GM23338 (cell line): ENCODE data around the gene DHX8. TPM values are rescaled to one million over a fixed set of nuclear protein-coding genes. Genes with fewer than 3 reads are reported as not detected.

Experiments
- ATAC-seq: fragments of 200-7000 bp; cut with Tn5 transposase; 3 replicates; pipeline ENCODE4 v1.9.1; 2020
- DNase-seq: peaks from one replicate; pipeline ENCODE4 v3.0.0-alpha.2; 2015; ENCODE audit warnings: low spot score
- H2AFZ ChIP-seq: fragments of 200-600 bp; sonication (generic); 2 replicates; pipeline ENCODE4 v1.8.0; 2016; ENCODE audit warnings: antibody characterized with exemption, mild to moderate bottlenecking, moderate library complexity
- H3F3A ChIP-seq: fragments of 200-600 bp; sonication (generic); replicated peaks from 2 replicates; pipeline ENCODE4 v1.8.0; 2017; ENCODE audit warnings: antibody characterized with exemption, mixed run types, low read depth
- H3K27ac ChIP-seq: fragments of 200-600 bp; sonication (generic); 2 replicates; pipeline ENCODE4 v1.6.1; 2016; ENCODE audit warnings: low read depth
- H3K27me3 ChIP-seq: fragments of 200-600 bp; sonication (generic); 2 replicates; pipeline ENCODE4 v1.8.0; 2016; ENCODE audit warnings: mild to moderate bottlenecking, mixed run types, moderate library complexity; ENCODE audit not compliant: insufficient read depth
- H3K36me3 ChIP-seq: fragments of 200-600 bp; sonication (generic); 2 replicates; pipeline ENCODE4 v1.8.0; 2016; ENCODE audit warnings: mild to moderate bottlenecking; ENCODE audit not compliant: insufficient read depth
- H3K4me1 ChIP-seq: fragments of 200-600 bp; sonication (generic); 2 replicates; pipeline ENCODE4 v1.8.0; 2016; ENCODE audit warnings: mild to moderate bottlenecking, moderate library complexity; ENCODE audit not compliant: insufficient read depth
- H3K4me2 ChIP-seq: fragments of 200-600 bp; sonication (generic); 2 replicates; pipeline ENCODE4 v1.7.1; 2017; ENCODE audit warnings: mixed run types
- H3K4me3 ChIP-seq: fragments of 200-600 bp; sonication (generic); 2 replicates; pipeline ENCODE4 v1.6.1; 2016; ENCODE audit warnings: mixed run types
- H3K79me2 ChIP-seq: fragments of 200-600 bp; sonication (generic); replicated peaks from 2 replicates; pipeline ENCODE4 v1.8.0; 2017; ENCODE audit warnings: mild to moderate bottlenecking; ENCODE audit not compliant: insufficient read depth
- H3K9me2 ChIP-seq: fragments of 200-600 bp; sonication (generic); 2 replicates; pipeline ENCODE4 v1.8.0; 2017; ENCODE audit not compliant: insufficient read depth
- H4K20me1 ChIP-seq: fragments of 200-600 bp; sonication (generic); replicated peaks from 2 replicates; pipeline ENCODE4 v1.8.0; 2017; ENCODE audit warnings: mild to moderate bottlenecking; ENCODE audit not compliant: insufficient read depth
- H3K27ac Mint-ChIP-seq: 2 replicates; pipeline ENCODE4 v1.8.0; 2020; ENCODE audit warnings: inconsistent platforms, mild to moderate bottlenecking, moderate library complexity, mixed read lengths
- H3K27me3 Mint-ChIP-seq: 3 replicates; pipeline ENCODE4 v1.8.0; 2022; ENCODE audit warnings: low read depth, mild to moderate bottlenecking, moderate library complexity, mixed read lengths, inconsistent platforms; ENCODE audit not compliant: insufficient read depth, poor library complexity
- H3K36me3 Mint-ChIP-seq: 3 replicates; pipeline ENCODE4 v1.8.0; 2021; ENCODE audit warnings: low read depth, mild to moderate bottlenecking, inconsistent platforms, moderate library complexity, mixed read lengths
- H3K4me1 Mint-ChIP-seq: 3 replicates; pipeline ENCODE4 v1.8.0; 2020; ENCODE audit warnings: mild to moderate bottlenecking, inconsistent platforms, mixed read lengths
- H3K4me3 Mint-ChIP-seq: 3 replicates; pipeline ENCODE4 v1.8.0; 2021; ENCODE audit warnings: moderate library complexity, mild to moderate bottlenecking, inconsistent platforms, mixed read lengths
- H3K9me3 Mint-ChIP-seq: 3 replicates; pipeline ENCODE4 v1.8.0; 2020; ENCODE audit warnings: moderate library complexity, mild to moderate bottlenecking, inconsistent platforms, mixed read lengths
- CREB1 ChIP-seq: fragments of 250-450 bp; sonication (Bioruptor Pico); IDR thresholded peaks from 2 replicates; pipeline ENCODE4 v1.5.0; 2020; ENCODE audit warnings: low read depth, mild to moderate bottlenecking, moderate library complexity
- CTCF ChIP-seq, 2 experiments: fragments of 200-600 bp in 1 of 2; sonication (generic) in 1 of 2; conservative IDR thresholded peaks; 2 replicates each; pipeline versions ENCODE4 v1.5.1 to v1.6.1; 2016 to 2017; ENCODE audit warnings: antibody characterized with exemption in 2 of 2, low read depth in 2 of 2, mild to moderate bottlenecking in 2 of 2, moderate library complexity in 1 of 2
- EZH2phosphoT487 ChIP-seq: fragments of 200-600 bp; sonication (generic); IDR thresholded peaks from one replicate; pipeline ENCODE4 v1.8.1; 2018; ENCODE audit warnings: antibody characterized with exemption; ENCODE audit not compliant: unreplicated experiment
- JUNB ChIP-seq: IDR thresholded peaks from one replicate; pipeline ENCODE4 v1.6.1; 2016; ENCODE audit warnings: antibody characterized with exemption; ENCODE audit not compliant: unreplicated experiment
- NANOG ChIP-seq: IDR thresholded peaks from 2 replicates; pipeline ENCODE4 v1.6.1; 2016; ENCODE audit warnings: antibody characterized with exemption, borderline replicate concordance
- POLR2AphosphoS5 ChIP-seq: IDR thresholded peaks from 2 replicates; pipeline ENCODE4 v1.6.1; 2016; ENCODE audit warnings: antibody characterized with exemption, low read depth
- REST ChIP-seq: IDR thresholded peaks from one replicate; pipeline ENCODE4 v1.6.1; 2018; ENCODE audit warnings: antibody characterized with exemption; ENCODE audit not compliant: unreplicated experiment
- STAT1 ChIP-seq: IDR thresholded peaks from one replicate; pipeline ENCODE4 v1.6.1; 2016; ENCODE audit warnings: antibody characterized with exemption; ENCODE audit not compliant: unreplicated experiment
- ZNF331 ChIP-seq: fragments of 250-450 bp; sonication (Bioruptor Pico); IDR thresholded peaks from 2 replicates; pipeline ENCODE4 v1.5.0; 2020; ENCODE audit warnings: low read depth, mild to moderate bottlenecking, moderate library complexity
- polyA plus RNA-seq: library from polyadenylated mRNA; unstranded; fragments of >200 nt; fragmentation: Nextera tagmentation; extraction: Ambion mirVana; gene quantifications from 2 replicates; pipeline ENCODE4 v1.2.1, GENCODE V29; 2016
- total RNA-seq: library from RNA; depleted of rRNA; stranded (reverse); fragments of >200 nt; shearing (Covaris generic); gene quantifications from 2 replicates; pipeline ENCODE4 v1.2.3, GENCODE V29; 2014

DHX8 gene
- total and polyA plus RNA-seq, 2 experiments from 2014 or later = 35.3 to 81.1 TPM

GRCh38 chr17:43444223-43445008 lies 39.4 kb upstream of the DHX8 start:
- no peak overlapping the region for H3K27ac ChIP-seq
- H3K4me1 ChIP-seq = no peaks in the 10 kb centered on the region
- Mint-ChIP-seq H3K9me3 (no peaks in the 10 kb centered on the region; the same call in 1 of the 3 replicates), H3K27me3 (peaks cover 1% of the 10 kb centered on the region), H3K27ac (no peak overlapping the region), H3K36me3 (no peaks in the 10 kb centered on the region), H3K4me1 (no peaks in the 10 kb centered on the region), H3K4me3 (no peak overlapping the region)
- no peaks in the 10 kb centered on the region for H3K9me2 ChIP-seq
- DNase-seq = no peak
- H3K79me2 ChIP-seq = no peaks in the 10 kb centered on the region
- TF ChIP-seq STAT1 (no peak), ZNF331 (no peak), CTCF (conservative IDR thresholded peaks at IDR 0.05; ENCODE audit: low read depth in 2 of 2) (no peak), CREB1 (no peak), JUNB (no peak), EZH2phosphoT487 (no peak)
- peak overlapping the region; percentile 48; the same call in 1 of the 2 replicates for H2AFZ ChIP-seq
- H3F3A ChIP-seq = no peaks in the 10 kb centered on the region
- H3K27me3 ChIP-seq = no peaks in the 10 kb centered on the region
- ATAC-seq = no peak
- H4K20me1 ChIP-seq = no peaks in the 10 kb centered on the region
- no peak overlapping the region for H3K4me3 ChIP-seq
- no peaks in the 10 kb centered on the region for H3K36me3 ChIP-seq
- H3K4me2 ChIP-seq = no peak overlapping the region

GRCh38 chr17:43445009-43445589 lies 38.7 kb upstream of the DHX8 start:
- ATAC-seq (no peak), DNase-seq (no peak)
- Mint-ChIP-seq H3K9me3 (no peaks in the 10 kb centered on the region; the same call in 1 of the 3 replicates), H3K4me3 (no peak overlapping the region), H3K27me3 (peaks cover 2% of the 10 kb centered on the region), H3K27ac (no peak overlapping the region), H3K4me1 (no peaks in the 10 kb centered on the region), H3K36me3 (no peaks in the 10 kb centered on the region)
- H3K79me2 ChIP-seq = no peaks in the 10 kb centered on the region
- H3K4me1 ChIP-seq = no peaks in the 10 kb centered on the region
- no peaks in the 10 kb centered on the region for H4K20me1 ChIP-seq
- H3F3A ChIP-seq = no peaks in the 10 kb centered on the region
- no peaks in the 10 kb centered on the region for H3K27me3 ChIP-seq
- H3K27ac ChIP-seq = no peak overlapping the region
- peak overlapping the region; percentile 48; the same call in 1 of the 2 replicates for H2AFZ ChIP-seq
- no peak overlapping the region for H3K4me3 ChIP-seq
- H3K36me3 ChIP-seq = no peaks in the 10 kb centered on the region
- no peak overlapping the region for H3K4me2 ChIP-seq
- H3K9me2 ChIP-seq = no peaks in the 10 kb centered on the region
- TF ChIP-seq POLR2AphosphoS5 (no peak), NANOG (no peak), REST (no peak), JUNB (no peak), CTCF (conservative IDR thresholded peaks at IDR 0.05; ENCODE audit: low read depth in 2 of 2) (no peak)
